Smooth muscle cell (in vitro differentiated cells): ENCODE results near the gene CD36. TPM values are rescaled to one million over a fixed set of nuclear protein-coding genes. Genes with fewer than 3 reads are reported as not detected.

Source experiments
- DNase-seq: peaks from one replicate; lab custom pipeline; 2025; ENCODE audit not compliant: unreplicated experiment; lab: John Stamatoyannopoulos, UW
- H2AFZ ChIP-seq: fragments of 200-600 bp; sonication (generic); 2 replicates; pipeline ENCODE4 v1.6.0; 2016; ENCODE audit warnings: antibody characterized with exemption, low read depth, mild to moderate bottlenecking
- H3F3A ChIP-seq: fragments of 200-600 bp; sonication (generic); 2 replicates; pipeline ENCODE4 v1.6.0; 2017; ENCODE audit warnings: antibody characterized with exemption, low read depth
- H3K27ac ChIP-seq: fragments of 200-600 bp; sonication (generic); 2 replicates; pipeline ENCODE4 v1.5.1; 2016; ENCODE audit warnings: low read depth, mild to moderate bottlenecking
- H3K27me3 ChIP-seq: fragments of 200-600 bp; sonication (generic); 2 replicates; pipeline ENCODE4 v1.6.1; 2016; ENCODE audit warnings: low read depth, mild to moderate bottlenecking
- H3K36me3 ChIP-seq: fragments of 200-600 bp; sonication (generic); 2 replicates; pipeline ENCODE4 v1.5.1; 2016; ENCODE audit warnings: low read depth
- H3K4me1 ChIP-seq: fragments of 200-600 bp; sonication (generic); 2 replicates; pipeline ENCODE4 v1.5.1; 2016; ENCODE audit warnings: low read depth
- H3K4me2 ChIP-seq: fragments of 200-600 bp; sonication (generic); 2 replicates; pipeline ENCODE4 v1.6.0; 2016; ENCODE audit warnings: mild to moderate bottlenecking
- H3K4me3 ChIP-seq: fragments of 200-600 bp; sonication (generic); 2 replicates; pipeline ENCODE4 v1.5.1; 2016; ENCODE audit warnings: mild to moderate bottlenecking
- H3K79me2 ChIP-seq: fragments of 200-600 bp; sonication (generic); 2 replicates; pipeline ENCODE4 v1.6.0; 2016; ENCODE audit warnings: low read depth, mild to moderate bottlenecking
- H3K9ac ChIP-seq: fragments of 200-600 bp; sonication (generic); 2 replicates; pipeline ENCODE4 v1.6.0; 2016; ENCODE audit warnings: low read depth
- H3K9me3 ChIP-seq: fragments of 200-600 bp; sonication (generic); replicated peaks from 2 replicates; pipeline ENCODE4 v1.5.1; 2016; ENCODE audit warnings: low read depth
- H4K20me1 ChIP-seq: fragments of 200-600 bp; sonication (generic); 2 replicates; pipeline ENCODE4 v1.6.0; 2016; ENCODE audit warnings: low read depth
- WGBS: methylation state at CpG from one replicate; pipeline ENCODE4 v1.1.7; 2016; ENCODE audit warnings: low lambda C conversion rate; 5-methylcytosine and 5-hydroxymethylcytosine counted together
- polyA plus RNA-seq: library from polyadenylated mRNA; unstranded; fragments of >200 nt; fragmentation: Nextera tagmentation; extraction: Ambion mirVana; gene quantifications from 2 replicates; pipeline ENCODE4 v1.2.1, GENCODE V29; 2016
- total RNA-seq: library from RNA; depleted of rRNA; stranded (reverse); fragments of >200 nt; gene quantifications from 2 replicates; pipeline ENCODE4 v1.2.3, GENCODE V29; 2014
- TF ChIP-seq, protein P1 (sequence below): fragments of 200-600 bp; sonication (generic); IDR thresholded peaks from 2 replicates; pipeline ENCODE4 v1.5.1; 2017; ENCODE audit warnings: borderline replicate concordance, mild to moderate bottlenecking, antibody characterized with exemption; ENCODE audit not compliant: insufficient read depth, poor library complexity, severe bottlenecking

The CD36 gene
- total and polyA plus RNA-seq, 2 experiments from 2014 or later, result 0.64 to 2.8 TPM

DNA sequence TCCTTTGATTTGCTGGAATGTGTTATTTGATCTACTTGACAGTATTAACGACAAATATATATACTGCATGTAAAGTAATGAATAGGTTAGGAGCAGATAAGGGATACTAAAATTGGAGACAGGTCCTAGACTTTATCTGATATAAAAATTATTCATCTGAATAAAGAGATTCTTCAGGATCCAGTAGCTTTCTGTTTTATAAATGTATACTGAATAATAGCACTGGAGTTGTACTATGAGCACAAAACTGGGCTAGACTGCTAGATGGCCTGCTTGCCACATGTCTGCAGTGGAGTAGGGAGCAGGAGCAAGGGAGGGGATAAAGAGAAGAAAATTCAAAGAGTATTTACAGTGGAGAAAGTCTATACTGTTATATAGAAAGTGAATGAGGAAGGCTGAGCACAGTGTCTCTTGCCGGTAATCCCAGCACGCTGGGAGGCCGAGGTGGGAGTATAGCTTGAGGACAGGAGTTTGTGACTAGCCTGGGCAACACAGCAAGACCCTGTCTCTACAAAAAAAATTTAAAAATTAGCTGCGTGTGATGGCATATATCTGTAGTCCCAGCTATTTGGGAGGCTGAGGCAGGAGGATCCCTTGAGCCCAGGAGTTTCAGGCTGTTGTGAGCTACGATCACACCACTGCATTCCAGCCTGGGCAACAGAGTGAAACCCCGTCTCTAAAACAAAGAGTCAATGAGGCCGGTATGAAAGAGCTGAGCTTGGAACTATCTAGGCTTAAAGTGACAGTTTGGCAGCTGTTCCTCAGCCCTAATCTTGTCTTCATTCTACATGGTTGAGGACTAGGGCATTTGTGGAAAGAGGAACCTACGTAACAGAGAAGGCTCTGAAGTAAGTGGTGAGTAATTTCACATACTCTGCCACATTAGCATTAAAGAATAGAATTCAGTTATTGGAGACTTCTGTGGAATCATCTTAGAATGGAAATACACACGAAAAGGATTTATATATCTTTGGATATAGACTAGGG, 41.8 kb downstream of the CD36 start:
- DNase-seq, result no peak
- H3F3A ChIP-seq, result no peaks in the 10 kb centered on the region
- H2AFZ ChIP-seq, result peak overlapping the region; percentile 24
- H4K20me1 ChIP-seq, result no peaks in the 10 kb centered on the region
- no peak overlapping the region for H3K27ac ChIP-seq
- no peaks in the 10 kb centered on the region for H3K27me3 ChIP-seq
- H3K4me3 ChIP-seq, result no peak overlapping the region
- H3K4me1 ChIP-seq, result no peaks in the 10 kb centered on the region
- no peak overlapping the region for H3K4me2 ChIP-seq
- H3K9me3 ChIP-seq, result no peaks in the 10 kb centered on the region
- 86% methylated on average over 10 of the region's 10 CpGs for WGBS
- TF ChIP-seq, protein P1, sequence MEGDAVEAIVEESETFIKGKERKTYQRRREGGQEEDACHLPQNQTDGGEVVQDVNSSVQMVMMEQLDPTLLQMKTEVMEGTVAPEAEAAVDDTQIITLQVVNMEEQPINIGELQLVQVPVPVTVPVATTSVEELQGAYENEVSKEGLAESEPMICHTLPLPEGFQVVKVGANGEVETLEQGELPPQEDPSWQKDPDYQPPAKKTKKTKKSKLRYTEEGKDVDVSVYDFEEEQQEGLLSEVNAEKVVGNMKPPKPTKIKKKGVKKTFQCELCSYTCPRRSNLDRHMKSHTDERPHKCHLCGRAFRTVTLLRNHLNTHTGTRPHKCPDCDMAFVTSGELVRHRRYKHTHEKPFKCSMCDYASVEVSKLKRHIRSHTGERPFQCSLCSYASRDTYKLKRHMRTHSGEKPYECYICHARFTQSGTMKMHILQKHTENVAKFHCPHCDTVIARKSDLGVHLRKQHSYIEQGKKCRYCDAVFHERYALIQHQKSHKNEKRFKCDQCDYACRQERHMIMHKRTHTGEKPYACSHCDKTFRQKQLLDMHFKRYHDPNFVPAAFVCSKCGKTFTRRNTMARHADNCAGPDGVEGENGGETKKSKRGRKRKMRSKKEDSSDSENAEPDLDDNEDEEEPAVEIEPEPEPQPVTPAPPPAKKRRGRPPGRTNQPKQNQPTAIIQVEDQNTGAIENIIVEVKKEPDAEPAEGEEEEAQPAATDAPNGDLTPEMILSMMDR, result no peak
- no peaks in the 10 kb centered on the region for H3K36me3 ChIP-seq
- no peaks in the 10 kb centered on the region for H3K79me2 ChIP-seq
- no peak overlapping the region for H3K9ac ChIP-seq

DNA sequence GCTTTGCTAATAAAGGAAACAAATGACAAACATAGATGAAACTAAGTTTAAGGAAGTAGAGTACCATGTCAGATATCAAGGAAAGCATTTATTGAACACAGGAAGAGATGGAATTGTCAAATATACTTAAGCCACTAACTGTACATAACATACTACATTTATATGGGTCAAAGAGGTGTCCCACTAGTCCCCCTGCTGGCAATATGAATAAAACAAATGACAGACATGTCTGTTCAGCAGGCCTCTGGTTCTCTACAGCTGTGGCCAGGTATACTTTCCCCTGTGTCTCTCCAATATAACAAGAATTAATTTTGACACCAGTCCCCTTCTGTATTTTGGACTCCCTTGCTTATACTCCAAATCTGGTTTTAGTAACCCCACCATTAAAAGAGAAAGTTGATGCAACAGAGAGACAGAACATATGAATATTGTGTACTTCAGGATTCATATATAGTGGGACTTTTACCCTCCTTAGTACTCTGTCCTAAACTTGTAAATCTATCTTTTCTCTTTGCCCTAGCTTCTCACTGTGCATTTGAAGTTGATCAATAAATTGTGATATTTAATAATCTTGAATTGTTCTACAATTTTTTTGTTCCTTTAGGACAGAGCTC, 42.9 kb downstream of the CD36 start:
- DNase-seq, result no peak
- H3K4me1 ChIP-seq, result no peaks in the 10 kb centered on the region

DNA sequence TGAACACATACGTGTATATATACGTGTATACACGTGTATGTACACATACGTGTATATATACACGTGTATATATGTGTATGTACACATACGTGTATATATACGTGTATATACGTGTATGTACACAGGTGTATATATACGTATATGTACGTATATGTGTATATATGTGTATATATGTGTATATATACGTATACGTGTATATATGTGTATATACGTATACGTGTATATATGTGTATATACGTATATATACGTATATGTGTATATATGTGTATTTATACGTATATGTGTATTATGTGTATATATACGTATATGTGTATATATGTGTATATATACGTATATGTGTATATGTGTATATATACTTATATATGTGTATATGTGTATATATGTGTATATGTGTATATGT, 44.3 kb downstream of the CD36 start:
- Histone ChIP-seq H3K27ac (no peak overlapping the region), H3K4me2 (no peak overlapping the region), H2AFZ (no peak overlapping the region), H4K20me1 (no peaks in the 10 kb centered on the region), H3K4me1 (no peaks in the 10 kb centered on the region), H3K9me3 (no peaks in the 10 kb centered on the region), H3K79me2 (no peaks in the 10 kb centered on the region), H3K36me3 (no peaks in the 10 kb centered on the region), H3K9ac (no peak overlapping the region), H3F3A (no peaks in the 10 kb centered on the region), H3K27me3 (no peaks in the 10 kb centered on the region), H3K4me3 (no peak overlapping the region)
- no peak for DNase-seq
- WGBS, result 92% methylated on average over 19 of the region's 19 CpGs
- TF ChIP-seq, protein P1, result no peak

More for the DNA sequence above, 42.9 kb downstream of the CD36 start:
- Histone ChIP-seq H3K9me3 (no peaks in the 10 kb centered on the region), H3K27me3 (no peaks in the 10 kb centered on the region), H3K79me2 (no peaks in the 10 kb centered on the region), H4K20me1 (no peaks in the 10 kb centered on the region), H3F3A (no peaks in the 10 kb centered on the region), H3K9ac (no peak overlapping the region), H3K27ac (no peak overlapping the region), H3K4me2 (no peak overlapping the region), H3K4me3 (no peak overlapping the region), H3K36me3 (no peaks in the 10 kb centered on the region), H2AFZ (peak overlapping the region; percentile 24)
- TF ChIP-seq, protein P1, result peak; percentile 52
